ENCODE data around the gene SHISAL1.

The SHISAL1 gene

GRCh38 chr22:44261861-44262595 lies 50.7 kb downstream of the SHISAL1 start:
- Histone ChIP-seq H3K9ac (ENCODE audit: low read length) (no peak overlapping the region), H3K27me3 (ENCODE audit: low read depth, low read length) (peaks cover 21% of the 10 kb centered on the region; the same call in 1 of the 2 replicates), H4K20me1 (ENCODE audit: insufficient read depth, low read length) (peaks cover 4% of the 10 kb centered on the region; the same call in 1 of the 2 replicates), H3K4me3 (ENCODE audit: low read length) (no peak overlapping the region), H2AFZ (ENCODE audit: low read depth, low read length) (no peak overlapping the region), H3K4me1 (ENCODE audit: low read length) (no peaks in the 10 kb centered on the region), H3K4me2 (ENCODE audit: low read length) (no peak overlapping the region), H3K9me3 (ENCODE audit: insufficient read depth, low read length) (no peaks in the 10 kb centered on the region), H3K79me2 (ENCODE audit: low read length) (no peaks in the 10 kb centered on the region), H3K36me3 (replicated peaks; ENCODE audit: low read depth, low read length) (no peaks in the 10 kb centered on the region), H3K27ac (ENCODE audit: low read length) (no peak overlapping the region)
- TF ChIP-seq CTCF (IDR thresholded peaks at IDR 0.05; ENCODE audit: low read depth, low read length) (no peak), EZH2phosphoT487 (IDR thresholded peaks at IDR 0.05; ENCODE audit: low read depth) (no peak)

- Histone ChIP-seq H3K9ac (ENCODE audit: low read length) (no peak overlapping the region), H3K27me3 (ENCODE audit: low read depth, low read length) (peaks cover 27% of the 10 kb centered on the region; the same call in 1 of the 2 replicates), H3K4me3 (ENCODE audit: low read length) (no peak overlapping the region), H3K27ac (ENCODE audit: low read length) (no peak overlapping the region), H2AFZ (ENCODE audit: low read depth, low read length) (no peak overlapping the region), H3K4me1 (ENCODE audit: low read length) (no peaks in the 10 kb centered on the region), H3K36me3 (replicated peaks; ENCODE audit: low read depth, low read length) (no peaks in the 10 kb centered on the region), H3K79me2 (ENCODE audit: low read length) (no peaks in the 10 kb centered on the region), H3K9me3 (ENCODE audit: insufficient read depth, low read length) (no peaks in the 10 kb centered on the region), H3K4me2 (ENCODE audit: low read length) (no peak overlapping the region), H4K20me1 (ENCODE audit: insufficient read depth, low read length) (peaks cover 4% of the 10 kb centered on the region; the same call in 1 of the 2 replicates)
- TF ChIP-seq CTCF (IDR thresholded peaks at IDR 0.05; ENCODE audit: low read depth, low read length), result no peak
- no peak for TF ChIP-seq EZH2phosphoT487 (IDR thresholded peaks at IDR 0.05; ENCODE audit: low read depth)
These were observed 51.4 kb downstream of the SHISAL1 start for GRCh38 chr22:44261164-44261860.

GRCh38 chr22:44260216-44261035 lies 52.3 kb downstream of the SHISAL1 start:
- H3K36me3 ChIP-seq (replicated peaks; ENCODE audit: low read depth, low read length), result no peaks in the 10 kb centered on the region

More at GRCh38 chr22:44260216-44261035, 52.3 kb downstream of the SHISAL1 start:
- no peaks in the 10 kb centered on the region for H3K79me2 ChIP-seq (ENCODE audit: low read length)
- H3K27ac ChIP-seq (ENCODE audit: low read length), result no peak overlapping the region
- no peak overlapping the region for H3K9ac ChIP-seq (ENCODE audit: low read length)
- no peaks in the 10 kb centered on the region for H3K4me1 ChIP-seq (ENCODE audit: low read length)
- no peaks in the 10 kb centered on the region for H3K9me3 ChIP-seq (ENCODE audit: insufficient read depth, low read length)
- no peak overlapping the region for H3K4me2 ChIP-seq (ENCODE audit: low read length)
- peaks cover 30% of the 10 kb centered on the region; the same call in 1 of the 2 replicates for H3K27me3 ChIP-seq (ENCODE audit: low read depth, low read length)
- no peak overlapping the region for H2AFZ ChIP-seq (ENCODE audit: low read depth, low read length)
- H4K20me1 ChIP-seq (ENCODE audit: insufficient read depth, low read length), result peaks cover 4% of the 10 kb centered on the region; the same call in 1 of the 2 replicates
- no peak for TF ChIP-seq CTCF (IDR thresholded peaks at IDR 0.05; ENCODE audit: low read depth, low read length)
- no peak for TF ChIP-seq EZH2phosphoT487 (IDR thresholded peaks at IDR 0.05; ENCODE audit: low read depth)
- H3K4me3 ChIP-seq (ENCODE audit: low read length), result no peak overlapping the region

All from OCI-LY3 (cell line).